SIG-M5 (cell line): ENCODE results near the gene APOL5.
"Not testable (repeated sequence)": the region's sequence is repeated elsewhere in the genome, so short reads cannot be mapped to it uniquely, and the experiment has no call there.

ENCODE experiments used
- DNase-seq: peaks from one replicate; lab custom pipeline; 2025; lab: John Stamatoyannopoulos, UW

Gene APOL5, protein sequence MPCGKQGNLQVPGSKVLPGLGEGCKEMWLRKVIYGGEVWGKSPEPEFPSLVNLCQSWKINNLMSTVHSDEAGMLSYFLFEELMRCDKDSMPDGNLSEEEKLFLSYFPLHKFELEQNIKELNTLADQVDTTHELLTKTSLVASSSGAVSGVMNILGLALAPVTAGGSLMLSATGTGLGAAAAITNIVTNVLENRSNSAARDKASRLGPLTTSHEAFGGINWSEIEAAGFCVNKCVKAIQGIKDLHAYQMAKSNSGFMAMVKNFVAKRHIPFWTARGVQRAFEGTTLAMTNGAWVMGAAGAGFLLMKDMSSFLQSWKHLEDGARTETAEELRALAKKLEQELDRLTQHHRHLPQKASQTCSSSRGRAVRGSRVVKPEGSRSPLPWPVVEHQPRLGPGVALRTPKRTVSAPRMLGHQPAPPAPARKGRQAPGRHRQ

DNA sequence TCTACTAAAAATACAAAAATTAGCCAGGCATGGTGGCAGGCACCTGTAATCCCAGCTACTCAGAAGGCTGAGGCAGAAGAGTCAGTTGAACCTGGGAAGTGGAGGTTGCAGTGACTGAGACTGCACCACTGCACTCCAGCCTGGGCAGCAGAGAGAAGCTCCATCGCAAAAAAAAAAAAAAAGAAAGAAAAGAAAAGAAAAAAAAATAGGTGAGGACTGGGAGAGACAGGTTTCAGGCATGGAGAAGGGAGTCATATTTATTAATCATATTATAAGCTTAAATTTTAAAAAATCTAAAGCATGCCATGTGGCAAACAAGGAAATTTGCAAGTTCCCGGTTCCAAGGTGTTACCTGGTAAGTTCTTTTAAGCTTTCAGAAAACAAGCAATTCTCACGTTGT, at the start of gene APOL5:
Gene APOL5, plus strand, starts transcription at position 301 of the 400 bp plus-strand sequence. Its CDS starts 0 bp downstream, at position 301.
- DNase-seq, result no peak

DNA sequence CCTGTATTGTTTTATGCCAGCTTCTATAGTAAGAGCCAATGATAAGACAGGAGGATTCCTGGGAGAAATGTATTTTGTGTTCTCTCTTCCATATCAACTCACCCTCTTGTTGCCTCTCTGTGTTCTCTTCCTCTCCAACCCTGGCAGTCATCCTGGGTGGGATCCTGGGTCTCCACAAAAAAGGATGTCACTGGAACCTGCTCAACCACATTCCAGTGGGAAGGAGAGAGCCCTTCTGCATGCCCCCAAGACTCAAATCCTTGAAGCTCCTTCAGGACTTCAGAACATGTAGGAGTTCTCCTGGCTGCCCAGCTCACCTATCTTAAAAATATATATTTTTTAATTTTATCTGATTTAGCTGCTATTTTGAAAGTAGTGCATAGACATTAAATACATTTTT, 43.3 kb upstream of the APOL5 start:
- no peak for DNase-seq

DNA sequence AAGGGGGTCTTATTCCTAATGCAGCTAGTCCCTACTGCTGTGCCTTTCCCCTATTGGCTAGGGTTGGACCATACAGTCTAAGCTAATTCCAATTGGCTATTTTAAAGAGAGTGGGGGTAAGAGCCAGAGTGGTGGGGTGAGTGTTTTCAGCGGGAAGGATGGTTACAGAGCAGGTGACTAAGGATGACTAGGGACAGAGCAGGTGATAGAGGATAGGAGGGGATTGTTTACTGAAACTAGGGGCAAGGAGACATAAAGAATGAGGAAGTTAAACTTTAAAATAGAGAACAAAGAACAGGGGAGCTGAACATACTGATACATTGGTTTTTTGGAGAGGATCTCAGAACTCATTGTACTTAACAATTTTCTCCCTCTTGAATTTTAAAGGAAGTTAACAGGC, 41.6 kb upstream of the APOL5 start:
- not testable (repeated sequence) for DNase-seq

DNA sequence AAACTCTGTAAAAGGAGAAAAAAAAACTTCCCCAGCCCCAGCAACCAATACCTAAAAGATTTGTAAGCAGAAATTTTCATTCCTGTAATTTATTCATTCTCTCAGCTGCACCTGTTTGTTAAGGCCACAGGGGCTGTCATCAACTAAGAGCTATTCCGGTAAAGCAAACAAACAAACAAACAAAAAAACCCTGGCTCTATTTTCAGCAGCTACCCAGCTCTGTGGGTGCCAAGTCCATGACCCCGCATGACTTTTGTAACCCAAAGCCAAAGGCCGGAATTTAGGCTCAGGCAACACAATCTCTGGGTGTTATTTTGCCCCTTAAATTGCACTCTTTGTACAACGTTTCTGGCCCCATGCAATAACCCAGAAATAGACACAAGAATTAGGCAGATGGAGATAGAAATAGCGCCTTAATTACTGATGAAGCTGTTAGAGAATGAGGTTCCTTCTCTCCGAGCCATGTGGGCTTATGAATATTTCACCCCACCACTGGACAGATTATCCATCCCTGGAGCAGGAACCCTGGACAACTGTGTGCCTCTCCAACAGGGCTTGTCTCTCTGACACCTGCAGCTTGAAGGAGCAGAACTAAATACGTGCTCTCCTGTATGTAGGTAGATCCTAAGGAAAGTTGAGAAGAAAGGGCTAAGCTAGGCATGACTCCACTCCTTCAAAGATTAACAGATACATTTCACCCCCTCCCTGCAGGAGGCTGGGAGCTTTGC, 40.0 kb upstream of the APOL5 start:
- DNase-seq, result no peak

DNA sequence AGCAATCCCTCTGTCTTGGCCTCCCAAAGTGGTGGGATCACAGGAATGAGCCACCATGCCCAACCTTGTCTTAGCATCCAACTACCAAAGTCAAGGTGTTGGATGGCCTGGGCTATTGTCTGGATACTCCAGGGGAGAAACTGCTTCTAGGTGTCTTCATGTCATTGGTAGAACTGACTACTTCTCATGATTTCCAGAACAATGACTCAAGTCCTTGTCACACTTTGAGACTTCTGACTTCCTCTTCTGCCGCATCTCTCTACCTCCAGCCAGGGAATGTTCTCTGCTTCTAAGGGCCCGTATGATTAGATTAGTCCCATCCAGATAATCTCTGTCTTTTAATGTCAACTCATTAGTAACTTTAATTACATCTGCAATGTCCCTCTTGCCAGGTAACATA, 38.8 kb upstream of the APOL5 start:
- DNase-seq, result no peak

DNA sequence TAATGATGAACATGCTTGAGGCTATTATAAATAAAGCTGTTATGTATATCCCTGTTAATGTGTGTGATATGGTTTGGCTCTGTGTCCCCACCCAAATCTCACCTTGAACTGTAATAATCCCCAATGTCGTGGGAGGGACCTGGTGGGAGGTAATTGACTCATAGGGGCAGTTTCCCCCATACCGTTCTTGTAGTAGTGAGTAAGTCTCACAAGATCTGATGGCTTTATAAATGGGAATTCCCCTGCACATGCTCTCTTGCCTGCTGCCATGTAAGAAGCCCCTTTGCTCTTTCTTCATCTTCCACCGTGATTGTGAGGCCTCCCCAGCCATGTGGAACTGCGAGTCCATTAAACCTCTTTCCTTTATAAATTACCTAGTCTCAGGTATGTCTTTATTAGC, 38.2 kb upstream of the APOL5 start:
- DNase-seq, result not testable (repeated sequence)

DNA sequence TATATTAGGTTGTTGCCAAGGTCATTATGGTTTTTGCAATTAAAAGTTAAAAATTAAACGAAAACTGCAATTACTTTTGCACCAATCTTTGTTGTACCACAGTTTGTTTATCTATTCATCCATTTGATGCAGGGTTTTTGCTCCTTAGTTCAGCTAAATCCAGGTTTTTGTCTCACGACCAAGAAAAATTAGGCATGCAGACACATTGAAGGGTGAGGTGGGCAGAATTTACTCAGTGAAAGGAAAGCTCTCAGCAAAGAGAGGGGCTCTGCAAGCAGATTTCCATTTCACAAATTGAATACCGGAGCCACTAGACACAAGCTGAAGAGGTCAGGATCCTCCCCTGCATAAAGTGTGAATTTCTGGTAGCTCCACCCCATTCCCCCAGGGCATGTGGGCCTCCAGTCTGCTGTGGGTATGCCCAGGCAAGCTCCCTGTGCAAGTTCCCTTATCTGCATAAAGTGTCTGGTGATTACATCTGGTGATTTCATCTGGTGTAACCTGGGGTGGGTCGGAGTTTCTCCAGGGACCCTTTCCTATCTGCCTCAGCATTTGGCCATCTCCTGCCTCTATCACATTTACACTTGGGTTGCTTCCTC, 36.1 kb upstream of the APOL5 start:
- DNase-seq, result no peak

DNA sequence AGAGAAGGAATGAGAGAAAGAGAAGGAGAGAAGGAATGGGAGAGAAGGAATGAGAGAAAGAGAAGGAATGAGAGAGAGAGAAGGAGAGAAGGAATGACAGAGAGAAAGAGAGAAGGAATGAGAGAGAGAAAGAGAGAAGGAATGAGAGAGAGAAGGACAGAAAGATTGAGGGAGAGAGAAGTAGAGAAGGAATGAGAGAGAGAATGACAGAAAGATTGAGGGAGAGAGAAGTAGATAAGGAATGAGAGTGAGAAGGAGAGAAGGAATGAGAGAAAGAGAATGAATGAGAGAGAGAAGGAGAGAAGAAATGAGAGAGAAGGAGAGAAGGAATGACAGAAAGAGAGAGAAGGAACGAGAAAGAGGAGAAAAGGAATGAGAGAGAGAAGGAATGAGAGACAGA, 34.1 kb upstream of the APOL5 start:
- DNase-seq, result no peak

DNA sequence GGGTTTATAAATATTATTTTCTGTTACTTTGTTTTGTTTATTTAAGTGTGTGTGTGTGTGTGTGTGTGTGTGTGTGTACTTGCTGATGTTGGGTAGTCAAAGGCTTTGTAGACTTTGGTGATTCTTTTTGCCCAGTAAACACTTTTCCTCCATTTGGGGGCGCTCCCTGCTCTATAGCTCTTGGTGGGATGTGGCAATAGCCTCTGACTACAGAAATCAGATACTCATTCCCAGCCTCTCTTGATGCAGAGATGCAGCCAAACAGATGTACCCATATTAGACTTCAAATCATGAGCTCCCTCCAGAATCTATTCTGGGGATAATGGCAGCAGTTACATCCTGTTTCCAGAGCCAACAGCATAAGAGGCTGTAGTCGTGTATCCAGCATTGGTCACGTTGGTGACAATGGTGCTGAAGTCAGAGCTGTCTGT, 33.4 kb upstream of the APOL5 start:
- DNase-seq, result no peak

DNA sequence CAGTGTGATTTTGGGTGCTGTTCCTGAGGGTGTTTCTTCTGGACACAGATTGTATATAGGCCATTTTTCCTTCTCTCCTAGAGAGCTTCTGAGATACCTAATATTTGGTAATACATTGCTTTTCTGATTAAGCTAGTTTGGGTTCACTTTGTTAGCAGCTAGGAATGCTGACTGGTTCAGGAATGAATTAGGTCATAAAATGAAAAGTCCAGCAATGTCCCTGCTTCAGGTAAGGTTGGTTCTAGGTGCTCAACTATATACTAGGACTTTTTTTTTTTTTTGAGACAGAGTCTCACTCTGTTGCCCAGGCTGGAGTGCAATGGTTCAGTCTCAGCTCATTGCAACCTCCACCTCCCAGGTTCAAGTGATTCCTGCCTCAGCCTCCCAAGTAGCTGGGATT, 32.9 kb upstream of the APOL5 start:
- DNase-seq, result no peak

DNA sequence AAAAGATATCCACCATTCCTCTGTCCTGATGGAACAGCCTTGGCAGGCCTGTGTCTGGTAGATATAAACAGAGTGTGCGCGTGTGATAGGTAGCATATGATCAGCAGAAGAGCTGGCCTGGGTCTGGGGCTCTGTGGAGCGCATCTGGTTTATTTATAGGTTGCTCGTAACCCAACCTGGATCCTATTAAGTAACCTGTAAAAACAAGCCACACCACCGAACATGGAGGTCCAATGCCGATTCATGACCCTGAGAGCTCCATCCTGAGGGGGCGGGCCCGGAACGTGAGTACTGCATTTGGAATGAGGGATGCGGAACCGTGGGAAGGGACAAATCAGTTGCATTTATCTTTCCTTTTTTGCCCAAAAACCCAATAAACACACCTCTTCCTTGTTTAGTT, 31.9 kb upstream of the APOL5 start:
- DNase-seq, result no peak

DNA sequence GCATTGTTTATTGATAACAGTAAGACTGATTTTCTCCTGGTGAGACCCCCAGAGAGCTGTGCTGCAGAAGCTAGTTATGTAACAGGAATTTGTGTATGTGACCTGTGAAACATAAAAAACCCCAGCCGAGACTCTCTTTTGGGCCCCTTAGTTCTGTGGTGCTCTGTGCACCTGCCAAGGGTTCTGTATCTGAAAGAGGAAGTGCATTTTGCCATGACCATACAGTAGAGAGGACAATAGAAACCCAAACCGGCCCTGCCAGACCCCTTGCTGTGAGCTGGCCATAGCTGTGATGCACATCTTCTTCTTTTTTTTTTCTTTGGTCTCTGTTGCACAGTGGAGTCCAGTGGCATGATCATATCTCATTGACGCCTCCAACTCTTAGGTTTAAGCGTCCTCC, 31.4 kb upstream of the APOL5 start:
- DNase-seq, result no peak

DNA sequence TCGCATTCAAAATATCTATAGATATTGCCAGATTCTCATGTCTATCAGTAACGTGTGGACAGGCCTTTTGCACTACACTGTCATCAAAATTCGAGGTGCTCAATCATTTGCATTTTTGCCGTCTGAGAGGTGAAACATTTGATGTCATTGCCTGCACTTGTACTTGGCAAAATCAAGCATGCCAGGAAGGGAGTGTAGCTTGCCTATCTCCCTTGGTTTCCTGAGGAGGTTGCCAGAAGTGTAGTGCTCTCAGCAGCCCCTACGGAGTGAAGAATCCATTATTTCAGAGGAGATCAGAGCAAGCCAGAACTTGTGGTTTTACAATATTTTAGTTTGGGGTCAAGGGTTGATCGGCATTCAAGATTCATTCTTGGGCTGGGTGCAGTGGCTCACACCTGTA, 30.2 kb upstream of the APOL5 start:
- DNase-seq, result no peak

DNA sequence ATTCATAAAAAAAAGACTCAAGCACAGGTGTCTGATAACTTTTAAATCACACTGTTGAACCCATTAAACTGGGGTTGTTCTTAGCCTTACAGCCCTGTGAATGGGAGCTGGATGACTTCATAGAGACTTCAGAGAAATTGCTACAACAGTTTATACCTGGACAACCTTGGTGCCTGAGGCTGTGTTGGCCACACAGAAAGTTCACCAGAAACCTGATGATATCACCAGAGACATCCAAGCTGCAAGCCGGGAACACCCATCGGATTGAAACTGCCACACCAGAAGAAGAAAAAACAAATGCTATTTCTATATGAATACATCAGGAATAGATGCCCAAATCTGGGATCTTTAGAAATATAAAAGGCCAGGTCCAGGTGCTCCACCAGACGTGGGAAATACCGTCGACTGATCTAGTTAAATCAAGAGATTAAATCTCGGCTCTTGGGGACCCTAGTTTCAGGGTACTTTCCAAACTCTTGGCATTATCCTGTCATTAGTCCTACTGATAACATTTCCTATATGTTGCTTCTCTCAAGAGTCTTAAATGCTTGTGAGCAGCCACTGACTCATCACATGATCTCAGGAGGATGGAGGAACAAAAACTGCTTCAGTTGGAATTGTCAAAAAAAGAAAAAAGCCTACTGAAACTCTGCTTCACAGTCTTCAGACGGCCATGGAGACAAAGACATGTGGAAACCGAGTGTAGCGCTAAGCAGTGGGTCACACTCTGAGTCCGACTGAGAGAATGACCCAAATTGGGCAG, 28.6 kb upstream of the APOL5 start:
- no peak for DNase-seq

DNA sequence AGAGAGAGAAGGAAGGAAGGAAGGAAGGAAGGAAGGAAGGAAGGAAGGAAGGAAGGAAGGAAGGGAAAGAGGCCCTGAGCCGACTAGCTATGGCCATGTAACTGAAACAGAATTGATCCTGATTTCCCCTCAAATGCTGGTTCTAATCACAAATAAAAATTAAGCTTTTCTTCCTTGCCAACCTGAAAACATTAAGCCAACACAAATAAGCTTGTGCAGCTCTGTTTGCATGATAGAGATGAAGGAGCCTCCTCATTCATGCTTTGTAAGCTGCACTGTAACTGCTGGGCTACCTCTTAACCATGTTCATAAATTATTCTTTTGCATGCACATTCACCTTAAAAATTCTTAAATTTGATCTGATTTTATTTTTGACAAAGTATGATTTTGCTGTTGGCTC, 27.7 kb upstream of the APOL5 start:
- DNase-seq, result no peak

DNA sequence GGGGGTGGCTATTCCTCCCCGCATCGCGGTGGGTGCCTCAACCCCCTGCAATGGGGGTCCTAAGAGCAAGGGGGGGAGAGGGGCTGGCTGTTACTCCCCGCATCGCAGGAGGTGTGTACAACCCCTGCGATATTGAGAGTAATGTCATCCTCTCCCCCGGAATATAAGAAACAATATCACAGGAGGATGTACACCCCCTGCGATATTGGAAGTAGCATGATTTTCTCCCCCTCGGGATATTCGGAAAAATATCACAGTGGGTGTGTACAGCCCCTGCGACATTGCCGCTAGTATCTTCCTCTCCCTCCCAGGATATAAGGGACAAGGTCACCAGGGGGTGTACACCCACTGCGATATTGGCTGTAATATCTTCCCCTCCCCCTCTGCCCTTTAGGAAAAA, 22.5 kb upstream of the APOL5 start:
- no peak for DNase-seq

DNA sequence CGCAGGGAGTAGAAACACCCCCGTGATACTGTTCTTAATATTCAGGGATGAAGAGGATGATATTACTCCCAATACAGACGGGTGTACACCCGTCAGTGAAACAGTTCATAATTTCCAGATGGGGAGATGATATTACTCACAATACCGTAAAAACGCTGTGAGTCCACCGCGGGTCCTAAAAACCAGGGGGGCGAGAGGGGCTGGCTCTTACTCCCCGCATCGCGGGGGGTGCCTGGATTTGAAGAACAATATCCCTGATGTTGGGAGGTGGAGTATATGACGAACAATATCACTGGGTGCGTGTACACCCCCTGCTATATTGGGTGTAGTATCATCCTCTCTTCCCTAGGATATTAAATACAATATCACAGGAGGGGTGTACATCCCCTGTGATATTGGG, 20.5 kb upstream of the APOL5 start:
- DNase-seq, result no peak

DNA sequence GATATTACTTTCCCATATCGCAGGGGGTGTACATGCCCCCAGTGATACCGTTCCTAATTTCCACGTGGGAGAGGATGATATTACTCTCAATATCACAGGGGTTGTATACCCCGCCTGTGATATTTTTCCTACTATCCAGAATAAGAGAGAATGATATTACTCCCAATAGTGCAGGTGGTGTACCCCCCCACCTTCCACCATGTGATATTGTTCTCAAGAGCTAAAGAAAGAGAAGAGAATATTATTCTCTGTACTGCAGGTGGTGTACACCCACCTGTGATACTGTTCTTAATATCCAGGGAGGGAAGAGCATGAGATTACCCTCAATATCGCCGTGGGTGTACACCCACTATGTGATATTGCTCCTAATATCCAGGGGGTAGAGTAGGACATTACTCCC, 17.8 kb upstream of the APOL5 start:
- not testable (repeated sequence) for DNase-seq

DNA sequence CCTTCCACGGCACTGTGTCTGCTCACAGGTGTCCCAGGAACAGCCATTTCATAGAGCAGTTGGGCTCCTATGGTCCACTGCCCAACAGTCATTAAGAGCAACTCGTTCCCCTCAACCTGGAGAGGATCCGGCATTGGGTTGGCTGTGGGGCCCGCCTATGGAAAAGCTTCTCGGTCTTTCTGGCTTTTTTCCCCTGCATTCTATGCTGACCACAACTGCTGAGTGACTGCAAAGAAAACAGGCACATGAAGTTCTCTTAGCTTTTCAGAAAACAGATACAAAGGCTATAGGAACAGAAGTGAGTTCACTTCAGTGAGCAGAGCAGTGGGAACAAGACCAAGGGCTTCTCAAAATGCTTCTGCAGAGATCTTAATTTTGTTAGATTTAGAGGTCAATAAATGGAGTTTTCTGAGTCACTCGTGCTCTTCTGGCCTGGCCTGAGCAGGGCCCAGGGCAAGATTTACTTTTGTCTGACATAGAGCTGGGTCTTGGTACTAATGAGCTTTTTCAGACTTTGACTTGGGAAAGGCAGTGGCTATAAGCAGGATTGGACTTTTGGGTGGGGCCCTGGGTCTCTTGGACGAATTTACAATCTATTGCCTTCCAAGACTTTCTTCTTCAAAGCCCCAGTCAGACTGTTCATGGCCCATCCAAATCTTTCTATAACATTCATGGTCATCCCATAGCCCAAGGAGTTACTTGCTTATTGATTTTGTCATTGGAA, 13.6 kb upstream of the APOL5 start:
- no peak for DNase-seq

DNA sequence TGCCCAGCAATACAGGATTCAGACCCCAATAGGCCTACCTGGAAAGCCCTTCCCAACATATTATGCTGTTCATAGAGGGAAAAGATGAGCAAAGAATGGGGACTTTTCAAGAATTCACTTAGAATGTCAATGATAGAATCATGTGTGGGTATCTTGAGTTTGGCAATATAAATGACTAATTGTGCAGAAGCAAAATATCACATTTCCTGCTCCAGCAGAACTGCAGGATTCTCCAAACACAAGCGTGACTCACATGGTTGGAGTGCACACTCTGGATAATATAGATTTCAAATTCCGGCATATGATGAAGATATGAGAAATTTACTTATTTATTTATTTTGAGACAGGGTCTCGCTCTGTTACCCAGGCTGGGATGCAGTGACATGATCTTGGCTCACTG, 12.5 kb upstream of the APOL5 start:
- DNase-seq, result no peak

DNA sequence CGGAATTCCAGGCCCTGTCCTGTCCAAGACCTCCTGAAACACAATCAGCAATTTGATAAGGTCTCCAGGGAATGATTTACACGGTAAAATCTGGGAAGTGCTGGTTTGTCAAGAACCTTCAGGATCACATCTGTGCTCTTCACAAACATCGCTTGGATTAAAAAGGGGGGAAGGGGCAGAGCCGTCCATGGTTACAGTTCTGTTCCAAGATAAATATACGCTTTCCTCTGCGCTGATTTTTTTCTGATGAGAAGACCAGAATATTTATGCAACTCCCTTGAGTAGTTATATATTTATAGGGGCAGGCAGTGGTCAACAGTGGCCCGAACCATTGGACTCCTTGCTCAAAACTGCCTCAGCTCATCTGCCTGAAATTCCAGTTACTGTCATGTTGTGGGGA, 9.2 kb upstream of the APOL5 start:
- DNase-seq, result no peak

DNA sequence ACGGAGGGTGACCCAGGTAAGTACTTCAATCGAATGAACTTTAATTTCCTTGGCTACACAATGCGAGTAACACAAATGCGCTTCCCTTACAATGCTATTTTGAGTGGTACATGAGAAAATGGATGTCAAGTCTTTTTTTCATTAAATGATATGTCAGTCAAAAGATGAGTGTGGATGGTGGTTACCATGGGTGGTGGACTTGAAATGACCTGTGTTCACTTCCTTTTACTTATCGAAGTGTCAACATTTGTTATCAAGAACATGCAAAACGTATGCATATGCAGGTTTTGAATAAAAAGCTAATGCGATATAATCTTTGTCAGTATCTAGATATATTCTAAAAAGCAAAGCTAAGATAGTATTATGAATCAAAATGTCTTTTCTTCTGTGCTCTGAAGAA, 8.8 kb upstream of the APOL5 start:
- no peak for DNase-seq
